Activated CD4-positive, alpha-beta T cell treated with anti-CD3 and anti-CD28 coated beads, Interleukin-2, amount 50 U/mL, for 16 hours (primary cell): ENCODE results near the gene QKI.
A peak's percentile ranks its signal among the peaks of the same experiment; 100 is the strongest.

ENCODE experiments used
- DNase-seq: peaks from one replicate; pipeline ENCODE4 v3.0.0-alpha.2; 2020

The QKI gene

DNA sequence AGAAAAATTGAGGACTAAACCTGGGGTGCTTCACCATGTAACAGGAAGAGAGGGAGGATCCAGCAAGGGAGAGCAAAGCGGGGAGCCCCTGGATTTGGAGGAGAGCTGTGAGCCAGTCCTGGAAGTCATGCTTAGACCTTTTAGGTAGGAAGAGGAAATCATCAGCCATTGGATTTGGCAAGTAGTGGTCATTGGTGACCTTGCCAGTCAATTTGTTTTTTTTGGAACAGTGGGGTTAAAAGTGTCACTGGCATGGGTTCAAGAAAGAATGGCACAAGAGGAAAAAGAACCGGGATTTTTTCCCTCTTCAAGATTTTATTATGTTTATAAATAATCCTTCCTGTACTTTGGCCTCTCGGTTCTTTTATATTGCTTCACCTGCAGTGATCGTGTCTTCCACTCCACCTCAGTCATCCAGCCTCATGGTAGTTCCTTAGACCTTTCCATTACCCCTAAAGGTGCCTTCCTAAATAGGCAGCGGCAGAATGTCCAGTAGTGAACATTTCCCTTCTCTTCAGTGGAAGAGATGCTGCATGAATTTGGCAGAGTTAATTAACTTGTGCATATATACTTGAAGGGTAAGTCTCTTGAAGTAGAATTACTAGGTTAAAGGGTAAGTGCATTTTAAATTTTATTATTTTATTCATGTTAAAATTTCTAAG is 124.7 kb downstream of the QKI start:
- DNase-seq: no peak

DNA sequence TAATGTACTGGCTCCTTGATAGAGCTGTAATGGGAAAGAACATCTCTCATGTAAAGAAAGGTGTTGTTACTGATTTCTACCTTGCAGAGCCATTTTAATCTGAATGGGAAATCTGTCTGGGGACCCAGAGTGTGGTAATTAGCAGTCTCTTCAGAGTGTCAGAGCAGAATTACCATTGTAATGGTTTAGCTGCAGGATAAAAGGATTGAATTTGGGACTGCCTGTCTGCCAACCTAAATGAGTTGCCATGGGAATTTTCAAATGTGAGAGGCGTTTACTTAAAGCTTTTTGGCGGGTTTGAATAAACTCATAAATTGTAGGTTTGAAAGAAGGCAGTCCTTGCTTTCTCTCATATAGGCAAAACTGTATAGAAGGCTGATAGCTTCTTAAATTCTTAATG is 128.8 kb downstream of the QKI start:
- no peak for DNase-seq

DNA sequence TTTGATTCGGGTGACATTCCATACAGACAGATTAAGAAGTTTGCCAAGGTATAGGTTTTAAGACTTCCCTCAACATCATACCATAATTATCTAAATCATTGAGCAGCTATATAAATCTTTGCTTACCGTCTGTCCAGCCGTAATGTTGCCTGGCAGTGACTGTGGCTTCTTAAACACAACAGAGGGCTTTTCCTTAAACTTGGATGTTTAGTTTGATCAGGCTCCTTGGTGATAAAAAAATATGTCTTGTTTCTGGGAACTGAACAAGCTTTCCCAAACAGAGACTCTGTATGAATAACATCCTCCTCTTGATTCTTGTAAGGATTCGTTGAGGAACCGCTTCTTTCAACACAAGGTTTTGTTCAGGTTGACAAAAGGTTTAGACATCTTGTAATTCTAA is 130.9 kb downstream of the QKI start:
- DNase-seq: no peak

DNA sequence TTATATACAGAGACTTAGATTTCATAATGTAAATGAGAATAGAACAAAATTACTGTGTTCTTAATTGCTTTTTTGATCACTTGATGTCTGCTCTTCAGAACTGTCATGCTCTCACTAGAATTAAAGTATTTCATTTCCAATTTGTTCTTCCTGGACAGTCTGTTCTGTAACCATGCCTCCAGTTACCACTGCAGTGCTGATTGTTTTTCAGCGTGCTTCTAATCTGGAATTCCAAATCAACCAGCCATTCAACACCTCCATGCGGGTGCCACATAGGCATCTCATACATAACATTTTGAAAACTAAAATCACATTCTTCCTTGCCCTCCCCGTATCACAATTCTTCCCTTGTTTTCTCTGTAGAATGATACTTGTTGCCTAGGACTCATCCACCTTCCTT is 132.8 kb downstream of the QKI start:
- no peak for DNase-seq

DNA sequence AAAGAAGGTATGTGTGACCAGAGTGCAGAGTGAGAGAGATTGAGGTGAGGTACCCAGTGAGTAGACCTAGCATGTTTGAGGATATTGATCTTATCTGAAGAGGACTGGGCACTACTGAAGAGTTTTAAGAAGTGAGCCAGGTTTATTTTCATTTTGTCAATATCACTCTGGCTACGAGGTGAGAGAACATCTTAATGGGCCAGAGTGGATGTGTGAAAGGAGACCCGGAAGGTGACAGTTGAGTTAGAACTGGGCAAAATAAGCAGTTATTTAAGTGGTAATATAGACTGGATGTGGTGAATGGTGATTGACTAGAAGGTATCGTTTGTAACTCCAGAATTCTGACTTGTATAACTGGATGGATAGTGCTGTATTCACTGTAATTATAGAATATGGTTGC is 134.1 kb downstream of the QKI start:
- no peak for DNase-seq

DNA sequence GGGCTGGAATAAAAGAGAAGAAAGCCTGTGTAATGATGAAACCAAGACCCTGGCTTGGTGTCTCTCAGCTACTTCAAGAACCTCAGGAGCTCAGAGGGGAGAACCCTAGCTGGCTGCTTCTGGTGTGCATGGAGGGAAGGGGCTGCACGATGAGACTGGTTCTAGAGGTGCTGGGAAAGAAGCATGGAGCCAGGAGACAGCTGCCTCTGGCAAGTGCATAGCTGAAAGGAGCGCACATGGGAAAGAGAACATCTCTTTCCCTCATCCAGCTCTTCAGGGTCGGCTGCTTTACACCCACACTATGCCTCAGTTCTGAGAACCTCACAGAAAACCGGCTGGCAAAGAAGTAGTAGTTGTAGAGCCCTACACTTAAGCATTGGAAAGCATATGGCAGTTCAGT is 139.5 kb downstream of the QKI start:
- no peak for DNase-seq

DNA sequence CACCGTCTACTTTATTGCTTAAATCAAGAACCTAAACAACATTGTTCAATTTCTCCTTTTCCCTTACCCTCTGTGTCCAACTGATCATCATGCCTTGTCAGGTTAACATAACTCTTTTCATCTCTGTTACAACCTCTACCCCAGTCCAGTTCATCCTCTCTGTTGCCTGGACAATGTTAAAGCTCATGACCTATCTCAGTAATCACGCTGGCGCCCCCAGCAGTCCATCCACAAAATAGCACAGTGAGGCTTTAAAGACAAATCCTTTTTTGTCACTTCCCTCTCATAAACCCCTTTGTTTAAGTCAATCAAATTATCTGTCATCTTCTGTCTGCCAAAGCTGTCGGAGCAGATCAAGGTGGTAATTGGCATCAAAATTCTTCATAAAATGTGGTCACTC is 140.1 kb downstream of the QKI start:
- peak; percentile 51 for DNase-seq

DNA sequence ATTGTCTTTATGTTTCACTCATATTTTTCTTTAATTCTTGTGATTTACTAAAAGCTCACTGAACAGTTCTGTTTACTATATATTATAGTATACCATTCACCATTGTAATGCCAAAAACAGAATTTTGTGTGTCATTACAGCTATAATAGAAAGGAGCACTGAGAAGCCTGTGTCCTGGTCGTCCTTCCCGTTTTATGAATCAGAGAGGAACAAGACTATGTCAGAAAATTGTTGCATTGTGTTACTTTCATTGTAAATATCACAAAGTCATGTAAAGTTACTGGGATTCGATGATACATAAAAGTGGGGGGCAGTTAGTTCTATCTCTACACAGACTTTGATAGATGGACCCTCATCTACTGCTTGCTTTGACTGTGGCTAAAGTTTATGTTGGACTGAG is 145.1 kb downstream of the QKI start:
- no peak for DNase-seq

DNA sequence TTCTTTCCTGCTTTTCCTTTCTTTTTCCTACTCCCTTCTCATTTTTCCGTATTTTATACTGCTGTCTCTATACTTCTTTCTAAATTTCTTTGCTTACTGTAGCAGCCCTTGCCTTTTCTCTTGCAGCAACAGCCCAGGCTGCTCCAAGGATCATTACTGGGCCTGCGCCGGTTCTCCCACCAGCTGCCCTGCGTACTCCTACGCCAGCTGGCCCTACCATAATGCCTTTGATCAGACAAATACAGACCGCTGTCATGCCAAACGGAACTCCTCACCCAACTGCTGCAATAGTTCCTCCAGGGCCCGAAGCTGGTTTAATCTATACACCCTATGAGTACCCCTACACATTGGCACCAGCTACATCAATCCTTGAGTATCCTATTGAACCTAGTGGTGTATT is 148.8 kb downstream of the QKI start:
- DNase-seq: no peak

DNA sequence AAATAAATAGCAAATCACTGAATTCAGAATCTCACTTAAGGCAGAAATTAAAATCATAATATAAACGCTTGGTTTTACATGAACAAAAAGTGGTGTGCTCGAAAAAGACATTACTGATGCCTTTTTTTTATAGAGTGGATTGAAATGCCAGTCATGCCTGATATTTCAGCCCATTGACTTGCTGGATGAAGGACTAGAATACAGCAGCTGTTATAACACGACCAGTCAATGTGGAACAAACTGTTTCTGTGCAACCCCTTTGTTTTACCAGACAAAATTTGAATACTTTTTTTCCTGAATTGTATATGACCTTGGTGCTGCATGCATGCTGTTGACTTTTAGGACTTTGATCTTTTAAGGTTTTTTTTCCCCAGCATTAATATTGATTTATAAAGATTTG is 150.0 kb downstream of the QKI start:
- DNase-seq: no peak

DNA sequence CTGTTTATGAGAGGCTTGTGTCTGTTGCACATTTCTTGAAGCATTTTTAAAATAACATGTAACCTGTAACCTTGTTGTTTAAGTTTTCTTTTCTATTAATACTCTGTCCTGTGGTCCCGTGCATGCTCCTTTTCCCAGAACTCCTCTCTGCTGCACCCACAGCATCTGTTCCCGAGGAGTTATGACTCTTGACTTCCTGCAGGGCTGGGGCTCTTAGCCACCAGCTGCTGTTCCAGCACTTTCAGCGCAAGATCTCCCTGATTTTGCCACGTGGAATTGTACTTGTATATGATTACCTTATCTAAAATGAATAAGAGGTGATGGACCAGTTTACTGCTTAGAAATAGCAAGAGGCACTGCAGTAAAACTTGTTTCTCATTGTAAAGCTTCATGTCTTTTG is 150.6 kb downstream of the QKI start:
- no peak for DNase-seq

DNA sequence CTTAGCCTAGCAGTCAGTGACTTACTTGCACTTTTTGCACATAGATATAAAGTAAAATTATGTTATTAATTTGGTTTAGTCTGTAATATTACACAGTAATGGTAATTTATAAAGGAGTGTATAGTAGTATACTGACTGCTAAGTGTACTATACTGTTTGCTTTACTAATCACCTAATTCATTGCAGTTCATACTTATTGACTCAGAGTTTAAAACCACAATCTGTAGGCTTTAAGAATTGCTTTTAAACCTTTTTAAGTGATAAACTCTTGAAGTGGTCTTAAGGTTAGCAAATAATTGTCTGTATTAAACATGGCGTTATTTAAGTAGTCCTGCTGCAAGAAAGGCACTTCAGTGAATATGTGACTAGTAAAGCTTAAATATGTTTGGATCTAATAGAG is 151.5 kb downstream of the QKI start:
- DNase-seq: no peak

DNA sequence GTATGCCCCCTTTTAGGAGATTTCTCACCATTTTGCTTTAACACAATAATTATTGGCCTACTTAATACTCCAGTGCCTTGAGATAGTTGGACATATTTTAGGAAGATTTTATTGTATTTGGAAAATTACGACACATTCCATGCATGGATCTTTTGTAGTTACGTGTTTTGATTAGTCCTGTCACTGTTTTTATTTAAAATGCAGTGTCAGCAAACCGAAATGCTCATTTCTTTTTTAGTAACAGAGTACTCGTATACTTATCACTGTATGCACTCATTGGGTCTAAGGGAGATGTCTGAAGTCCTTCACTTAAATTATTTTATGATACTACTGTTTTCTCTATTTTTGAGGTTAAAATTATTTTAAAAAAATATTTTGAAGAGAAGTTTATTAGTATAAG is 153.8 kb downstream of the QKI start:
- DNase-seq: no peak

DNA sequence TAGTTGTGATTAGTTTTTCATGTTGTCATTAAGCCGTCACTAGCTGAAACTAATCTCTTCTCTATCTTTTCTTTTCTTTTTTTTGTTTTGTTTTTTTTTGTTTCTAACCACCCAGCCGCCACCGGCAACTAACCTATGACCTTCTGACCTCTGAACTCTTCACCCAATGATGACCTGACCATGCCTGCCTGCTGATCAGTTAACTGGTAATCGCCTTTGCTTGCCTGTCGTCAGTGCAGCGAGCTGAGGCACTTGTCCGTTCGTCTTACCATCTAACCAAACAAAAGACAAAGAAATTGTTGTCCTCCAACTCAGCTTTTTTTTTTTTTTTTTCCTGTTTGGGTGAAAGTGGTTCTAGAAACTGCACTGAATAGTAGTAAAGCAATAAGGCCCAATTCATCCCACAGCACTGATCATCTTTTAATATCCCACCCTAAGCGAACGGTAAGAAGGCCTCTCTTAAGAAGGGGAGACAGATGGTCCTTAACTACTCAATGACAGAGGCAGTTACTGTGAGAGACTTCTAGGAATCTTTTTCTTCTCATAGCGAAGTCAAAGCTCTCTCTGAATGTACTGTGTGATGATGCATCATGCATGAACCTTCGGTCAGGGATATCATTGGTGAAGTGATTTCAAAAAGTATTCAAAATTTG is 156.2 kb downstream of the QKI start:
- no peak for DNase-seq

DNA sequence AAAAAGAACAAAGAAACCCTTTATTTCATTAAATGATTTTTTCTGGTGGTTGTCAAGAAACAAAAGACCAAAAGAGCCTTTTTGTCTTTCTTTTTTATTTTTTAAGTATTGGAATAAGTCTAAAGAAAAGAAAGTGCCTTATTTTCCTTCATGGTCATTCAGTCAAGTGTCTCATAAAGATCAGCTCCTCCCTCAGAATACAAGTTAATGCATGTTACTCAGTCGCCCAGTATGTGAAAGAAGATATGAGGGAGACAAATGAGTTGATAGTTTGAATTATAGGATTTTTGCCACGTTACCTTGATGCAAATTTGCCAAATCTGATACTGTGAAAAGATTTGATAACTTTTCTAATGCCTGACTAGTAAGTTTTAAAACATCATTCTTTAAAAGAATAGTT is 157.2 kb downstream of the QKI start:
- DNase-seq: no peak

DNA sequence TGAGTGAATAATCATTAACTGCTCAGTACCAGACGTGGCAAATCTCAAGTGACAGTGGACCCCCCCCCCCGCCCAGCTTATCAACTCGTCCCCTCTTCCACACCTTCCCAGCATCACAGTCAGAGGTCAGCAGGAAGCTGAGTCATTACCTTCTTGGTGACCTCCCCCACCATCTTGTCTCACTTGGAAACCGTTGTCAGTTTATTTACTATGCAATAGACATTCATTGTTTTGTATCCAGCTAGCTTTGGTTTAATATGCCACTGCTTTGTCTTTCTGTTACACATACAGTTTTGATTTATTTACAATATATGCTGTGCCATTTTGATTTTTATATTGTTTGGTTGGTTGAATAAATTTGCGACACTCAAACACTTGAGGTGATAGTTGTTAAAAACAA is 158.1 kb downstream of the QKI start:
- DNase-seq: no peak

DNA sequence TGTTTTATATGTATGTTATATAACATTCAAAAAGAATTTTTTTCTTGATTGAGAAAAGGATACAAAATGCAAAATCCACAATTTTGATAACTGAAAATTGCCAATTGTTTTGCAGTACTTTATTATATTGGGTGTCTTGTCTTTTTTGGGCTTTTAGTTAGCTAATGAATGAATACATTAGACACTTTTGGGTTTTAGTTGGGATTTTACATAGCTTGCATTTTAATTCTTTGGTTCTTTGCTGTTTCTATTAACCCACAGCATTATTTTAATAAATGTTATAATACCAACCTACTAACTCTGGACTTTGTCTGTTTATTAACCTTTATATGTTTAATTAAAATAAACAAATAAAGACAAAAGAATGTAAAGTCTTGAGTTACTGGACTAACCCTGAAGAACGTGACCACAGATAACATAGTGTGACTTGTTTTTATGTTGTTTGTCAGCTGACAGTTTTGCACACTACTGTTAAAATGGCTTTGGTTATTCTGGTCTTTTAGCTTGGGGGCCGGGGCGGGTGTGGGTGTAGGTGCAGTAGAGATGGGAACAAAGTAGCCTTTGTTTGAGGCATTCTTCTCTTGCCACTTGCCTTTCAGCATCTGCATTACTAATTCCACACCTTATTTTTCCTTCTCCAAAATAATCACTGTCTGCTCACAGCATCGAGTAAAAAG is 159.1 kb downstream of the QKI start:
- DNase-seq: no peak

DNA sequence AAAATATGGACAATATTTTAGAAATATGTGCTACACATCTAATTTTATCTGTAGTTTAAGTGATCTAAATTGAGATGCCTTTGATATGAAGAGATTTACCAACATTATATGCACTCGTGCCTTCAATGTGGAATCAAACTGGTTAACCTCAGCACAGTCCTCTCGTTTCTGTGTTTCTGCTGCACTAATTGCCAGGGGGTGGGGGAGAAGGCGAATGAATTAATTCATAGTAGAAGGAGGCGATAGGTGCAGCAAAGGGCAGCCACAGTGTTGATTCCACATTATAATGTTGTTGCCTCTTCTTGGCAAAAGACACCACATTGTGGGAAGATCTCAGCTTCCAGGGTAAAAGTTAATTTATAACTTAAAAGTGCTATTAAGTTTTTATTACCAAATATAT is 161.6 kb downstream of the QKI start:
- DNase-seq: no peak

DNA sequence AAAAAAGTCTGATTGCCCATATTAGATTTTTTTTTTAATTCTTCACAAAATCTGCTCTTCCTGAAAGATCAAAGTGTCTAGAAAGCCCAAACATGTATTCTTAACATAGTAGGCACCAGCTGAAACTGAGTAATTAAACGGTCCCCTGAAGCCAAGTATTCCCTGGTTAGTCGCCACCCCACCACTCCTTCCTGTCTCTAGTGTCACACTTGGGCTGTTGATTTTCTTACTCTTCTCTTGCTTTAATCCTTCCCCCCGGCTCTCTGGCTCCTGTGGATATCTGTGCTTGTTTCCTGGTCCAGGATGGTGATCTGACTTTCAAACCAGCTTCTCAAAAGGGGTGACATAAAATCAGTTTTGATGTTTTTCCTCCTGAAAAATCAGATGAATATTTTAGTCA is 162.9 kb downstream of the QKI start:
- no peak for DNase-seq

DNA sequence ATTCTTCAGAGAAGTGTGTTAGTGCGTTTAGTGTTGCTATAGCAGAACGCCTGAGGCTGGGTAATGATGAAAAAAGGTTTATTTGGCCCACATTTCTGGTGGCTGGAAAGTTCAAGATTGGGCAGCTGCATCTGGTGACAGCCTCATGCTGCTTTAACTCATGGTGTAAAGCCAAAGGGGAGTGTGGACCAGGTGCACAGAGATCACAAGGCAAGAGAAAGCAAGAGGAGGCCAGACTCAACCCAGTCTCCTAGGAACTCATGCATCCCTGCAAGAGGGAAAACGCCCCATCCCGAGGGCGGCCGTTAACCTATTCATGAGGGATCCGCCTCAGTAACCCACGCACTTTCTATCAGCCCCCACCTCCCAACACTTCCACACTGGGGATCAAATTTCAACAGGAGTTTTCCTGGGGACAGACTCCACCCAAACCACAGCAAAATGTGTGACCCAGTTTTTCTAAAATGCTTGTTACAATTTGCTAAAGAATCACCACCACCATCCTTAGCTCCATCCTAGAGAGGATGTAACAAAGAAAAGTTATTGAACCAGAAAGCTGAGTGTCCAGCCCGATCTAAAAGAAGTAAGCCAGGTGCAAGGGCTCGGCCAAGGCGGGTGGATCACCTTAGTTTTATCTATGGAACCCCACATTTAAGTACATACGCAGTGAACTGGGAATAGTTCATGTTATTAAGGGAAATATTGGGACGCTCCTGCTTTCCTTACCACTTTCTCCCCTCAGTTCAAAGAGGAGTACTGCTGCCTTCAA is 164.8 kb downstream of the QKI start:
- no peak for DNase-seq

DNA sequence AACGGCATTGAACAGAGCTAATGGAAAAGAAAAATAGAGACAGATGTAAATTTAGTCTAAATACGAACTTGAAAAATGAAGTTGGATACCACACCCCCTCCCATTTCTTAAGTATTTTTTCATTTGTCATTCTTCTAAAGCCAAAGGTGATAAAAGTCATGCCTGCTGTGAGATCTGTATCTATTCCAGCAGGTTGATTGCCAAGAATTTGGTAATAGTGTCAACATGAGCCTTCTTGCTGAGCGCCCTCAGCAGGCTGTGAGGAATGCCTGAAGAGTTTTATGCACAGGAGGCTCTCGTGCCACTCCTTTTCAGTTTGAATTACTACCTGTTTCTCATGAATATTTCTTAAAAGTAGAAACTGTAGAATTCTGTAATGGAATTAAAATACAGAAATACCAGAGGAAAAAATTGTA is 165.4 kb downstream of the QKI start:
- no peak for DNase-seq

DNA sequence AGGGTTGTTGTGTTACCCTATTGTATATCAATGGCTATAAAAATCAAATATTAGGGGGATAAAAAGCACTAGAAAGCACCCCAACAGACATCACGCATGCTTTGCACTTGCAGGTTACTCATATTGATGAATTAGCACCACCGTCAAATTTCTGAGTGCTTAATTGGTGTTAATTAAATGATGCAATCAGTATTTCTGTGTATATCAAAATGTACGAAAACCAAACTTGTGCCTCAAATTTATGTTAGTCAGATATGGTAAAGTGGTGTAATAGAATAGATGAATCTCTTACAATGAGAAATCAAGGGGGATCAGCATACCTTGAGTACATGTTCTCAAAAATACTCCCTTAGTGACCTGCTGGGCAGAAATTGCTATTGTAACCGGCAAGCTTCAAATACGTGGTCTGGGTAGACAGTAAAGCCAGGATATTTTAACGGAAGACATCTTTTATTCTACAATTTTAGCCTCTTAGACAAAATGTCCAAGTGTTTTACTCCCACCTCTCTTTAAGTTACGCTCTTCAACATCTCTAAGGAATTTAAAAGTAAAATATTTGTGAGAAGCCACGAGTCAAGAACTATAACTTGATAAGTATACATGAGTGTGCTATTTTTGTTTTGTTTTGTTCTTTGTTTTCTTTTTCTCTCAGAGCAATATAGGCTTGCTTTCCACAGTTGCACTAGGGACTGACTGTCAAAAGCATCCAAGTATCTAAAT is 166.0 kb downstream of the QKI start:
- no peak for DNase-seq

DNA sequence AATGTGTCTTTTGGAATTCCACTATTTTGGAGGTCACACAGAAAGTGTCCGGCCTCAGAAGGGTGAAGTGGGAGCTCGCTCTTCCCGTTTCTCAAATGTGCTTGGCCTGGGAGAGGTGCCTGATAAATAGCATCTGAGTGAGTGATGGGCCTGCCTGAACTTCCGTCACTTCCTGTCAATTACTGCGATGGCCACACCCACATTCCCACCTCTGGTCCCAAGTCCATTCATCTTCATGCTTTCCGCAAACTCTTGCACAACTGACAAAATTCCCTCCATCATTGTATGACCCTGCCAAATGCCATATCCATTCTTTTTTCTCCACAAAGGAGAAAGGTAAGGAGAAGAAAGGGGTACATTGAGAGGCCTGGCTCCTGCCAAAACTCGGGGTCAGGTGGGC is 169.0 kb downstream of the QKI start:
- no peak for DNase-seq
